Measurements from ENCODE around the gene CDV3. TPM values are rescaled to one million over a fixed set of nuclear protein-coding genes. Genes with fewer than 3 reads are reported as not detected.

The CDV3 gene
- polyA plus RNA-seq, 2 of the 4 experiments (the other 2 are of a cell fraction) = 101 to 120 TPM

DNA sequence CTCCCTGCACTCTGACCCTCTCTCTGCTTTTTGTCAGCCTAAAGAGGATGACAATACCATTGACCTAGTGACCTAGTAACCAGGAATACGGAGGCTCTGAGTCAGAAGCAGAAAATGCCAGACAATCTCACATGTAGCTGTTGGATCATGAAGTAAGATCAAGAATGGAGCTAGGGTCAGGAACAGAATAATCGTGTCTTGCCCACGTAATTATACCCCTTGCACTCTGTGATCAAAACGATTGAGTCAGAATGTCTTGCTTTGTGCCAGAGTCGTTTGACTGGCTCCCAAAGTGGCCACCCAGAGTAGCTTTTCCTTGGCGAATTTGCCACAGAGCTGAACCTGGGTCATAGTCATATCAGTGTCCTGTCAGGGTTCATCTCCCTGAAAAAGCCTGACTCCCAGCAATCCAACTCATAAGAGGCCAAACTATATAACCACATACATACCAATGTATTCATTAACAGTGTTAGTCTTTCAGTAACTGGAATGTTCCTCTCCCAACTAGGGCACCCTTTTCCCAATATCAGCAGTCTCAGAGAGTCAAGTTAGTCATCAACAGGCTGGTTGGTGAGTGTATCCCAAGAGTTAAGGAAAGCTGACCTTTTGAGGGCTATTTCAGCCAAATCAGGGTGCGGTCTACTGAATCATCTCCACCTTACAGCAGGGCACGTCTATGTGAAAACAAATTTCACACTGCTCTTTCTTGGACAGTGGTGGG is 5.0 kb upstream of the CDV3 start (continued):
- TF ChIP-seq MAFK (IDR thresholded peaks at IDR 0.05; ENCODE audit: partially characterized antibody) = peak; percentile 45
- TF ChIP-seq CEBPB (IDR thresholded peaks at IDR 0.05) = peak in 1 of 2 experiments; percentile 28; a peak in 1 of 4 replicates
- TF ChIP-seq, protein P1, sequence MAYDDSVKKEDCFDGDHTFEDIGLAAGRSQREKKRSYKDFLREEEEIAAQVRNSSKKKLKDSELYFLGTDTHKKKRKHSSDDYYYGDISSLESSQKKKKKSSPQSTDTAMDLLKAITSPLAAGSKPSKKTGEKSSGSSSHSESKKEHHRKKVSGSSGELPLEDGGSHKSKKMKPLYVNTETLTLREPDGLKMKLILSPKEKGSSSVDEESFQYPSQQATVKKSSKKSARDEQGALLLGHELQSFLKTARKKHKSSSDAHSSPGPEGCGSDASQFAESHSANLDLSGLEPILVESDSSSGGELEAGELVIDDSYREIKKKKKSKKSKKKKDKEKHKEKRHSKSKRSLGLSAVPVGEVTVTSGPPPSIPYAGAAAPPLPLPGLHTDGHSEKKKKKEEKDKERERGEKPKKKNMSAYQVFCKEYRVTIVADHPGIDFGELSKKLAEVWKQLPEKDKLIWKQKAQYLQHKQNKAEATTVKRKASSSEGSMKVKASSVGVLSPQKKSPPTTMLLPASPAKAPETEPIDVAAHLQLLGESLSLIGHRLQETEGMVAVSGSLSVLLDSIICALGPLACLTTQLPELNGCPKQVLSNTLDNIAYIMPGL (CRISPR knock-in tag; IDR thresholded peaks at IDR 0.05; ENCODE audit: borderline replicate concordance) = no peak
- no peak for TF ChIP-seq MAZ (IDR thresholded peaks at IDR 0.05; ENCODE audit: borderline replicate concordance, low read depth, low read length)
- TF ChIP-seq ZC3H11A (IDR thresholded peaks at IDR 0.05) = no peak
- no peak for TF ChIP-seq ZNF302 (CRISPR knock-in tag; IDR thresholded peaks at IDR 0.05)
- no peak for TF ChIP-seq TFCP2L1 (CRISPR knock-in tag; IDR thresholded peaks at IDR 0.05)
- TF ChIP-seq KDM5A (IDR thresholded peaks at IDR 0.05) = no peak
- no peak for TF ChIP-seq HOXA7 (CRISPR knock-in tag; IDR thresholded peaks at IDR 0.05)
- TF ChIP-seq, protein P2, sequence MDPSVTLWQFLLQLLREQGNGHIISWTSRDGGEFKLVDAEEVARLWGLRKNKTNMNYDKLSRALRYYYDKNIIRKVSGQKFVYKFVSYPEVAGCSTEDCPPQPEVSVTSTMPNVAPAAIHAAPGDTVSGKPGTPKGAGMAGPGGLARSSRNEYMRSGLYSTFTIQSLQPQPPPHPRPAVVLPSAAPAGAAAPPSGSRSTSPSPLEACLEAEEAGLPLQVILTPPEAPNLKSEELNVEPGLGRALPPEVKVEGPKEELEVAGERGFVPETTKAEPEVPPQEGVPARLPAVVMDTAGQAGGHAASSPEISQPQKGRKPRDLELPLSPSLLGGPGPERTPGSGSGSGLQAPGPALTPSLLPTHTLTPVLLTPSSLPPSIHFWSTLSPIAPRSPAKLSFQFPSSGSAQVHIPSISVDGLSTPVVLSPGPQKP (IDR thresholded peaks at IDR 0.05; ENCODE audit: low read depth, low read length) = no peak
- no peak for TF ChIP-seq CHD2 (IDR thresholded peaks at IDR 0.05; ENCODE audit: low read length, partially characterized antibody)
- TF ChIP-seq POLR2A (IDR thresholded peaks at IDR 0.05; ENCODE audit: low read length) = no peak
- TF ChIP-seq, protein P3, sequence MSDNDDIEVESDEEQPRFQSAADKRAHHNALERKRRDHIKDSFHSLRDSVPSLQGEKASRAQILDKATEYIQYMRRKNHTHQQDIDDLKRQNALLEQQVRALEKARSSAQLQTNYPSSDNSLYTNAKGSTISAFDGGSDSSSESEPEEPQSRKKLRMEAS (IDR thresholded peaks at IDR 0.05) = peak; percentile 38; the same call in 1 of the 2 replicates

DNA sequence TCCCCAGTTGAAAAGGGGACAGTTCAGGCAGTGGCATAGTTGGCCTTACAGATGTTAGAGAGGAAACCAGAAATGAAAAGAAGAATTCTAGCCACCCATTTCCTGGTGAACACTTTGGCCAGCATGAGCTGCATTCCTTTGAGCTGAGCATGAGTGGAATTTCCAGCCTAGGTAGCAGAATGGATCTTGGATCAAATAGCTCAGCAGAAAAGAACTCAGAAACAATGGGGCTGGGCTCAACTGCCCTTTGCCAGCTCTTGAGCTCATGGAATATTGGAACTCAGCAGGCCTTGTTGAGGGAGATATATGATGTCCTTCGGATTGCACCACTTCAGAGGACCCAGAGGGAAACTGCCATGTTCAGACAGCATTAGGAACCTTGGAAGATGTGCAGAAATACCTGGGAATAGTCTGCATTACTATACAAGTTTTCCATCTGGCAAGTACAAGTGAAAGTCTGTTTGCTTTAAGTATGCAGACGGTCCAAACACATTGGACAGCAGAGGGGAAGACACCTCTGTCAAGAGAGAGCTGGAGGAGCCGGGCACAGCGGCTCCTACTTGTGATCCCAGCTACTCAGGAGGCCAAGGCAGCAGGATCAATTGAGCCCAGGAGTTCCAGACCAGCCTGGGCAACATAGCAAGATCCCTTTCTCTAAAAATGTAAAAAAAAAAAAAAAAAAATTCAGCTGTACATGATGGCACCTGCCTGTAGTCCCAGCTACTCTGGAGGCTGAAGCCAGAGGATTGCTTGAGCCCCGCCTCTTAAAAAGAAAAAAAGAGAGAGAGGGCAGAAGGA is 3.1 kb upstream of the CDV3 start:
- ATAC-seq = peak in 1 of 2 experiments; percentile 19; a peak in 3 of 6 replicates
- Histone ChIP-seq H3K9me3 (no peaks in the 10 kb centered on the region), H3K4me1 (peaks cover 49% of the 10 kb centered on the region), H3K4me2 (peak overlapping the region; percentile 80), H3K4me3 (no peak overlapping the region), H3K27ac (peak overlapping the region; percentile 83 to 86)
- ChIA-PET POLR2A (interaction anchor here (0.6 to 0.9 kb wide), 2 partner anchors 9 to 34 kb away, joined by 3 to 6 read pairs; no protein-coding TSS in a partner anchor), CTCF (interaction anchor here (0.8 to 3.4 kb wide), 5 partner anchors 9 to 82 kb away, joined by 3 to 17 read pairs (median 5); no protein-coding TSS in a partner anchor)
- 56% methylated on average over 5 of the region's 5 CpGs for WGBS (ENCODE audit: missing lambda C conversion rate)
- FAIRE-seq = no peak
- DNase-seq (ENCODE audit: low read depth in 1 of 2, low spot score in 1 of 2) = peak in 1 of 2 experiments; percentile 71
- TF ChIP-seq TP53 (CRISPR knock-in tag; IDR thresholded peaks at IDR 0.05) (no peak), MAFK (IDR thresholded peaks at IDR 0.05; ENCODE audit: partially characterized antibody) (peak; percentile 51)

DNA sequence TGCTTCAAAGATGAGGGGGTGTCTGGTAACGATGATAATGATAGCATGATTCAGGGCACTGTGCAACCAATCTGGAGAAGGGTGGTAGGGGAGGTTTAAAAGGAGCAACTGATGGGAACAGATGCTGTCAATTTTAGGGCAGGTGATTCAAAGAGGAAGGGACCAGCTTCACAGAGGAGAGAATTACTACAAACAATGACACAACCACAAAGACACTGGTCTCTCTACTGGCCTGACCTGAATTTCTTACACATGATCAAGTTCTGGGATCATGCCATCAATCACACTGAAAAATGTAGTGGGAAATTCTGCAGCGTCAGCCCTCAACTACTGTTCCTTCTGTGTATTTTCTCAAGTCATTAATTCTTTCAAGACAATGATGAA is 2.6 kb upstream of the CDV3 start:
- CTCF ChIA-PET = interaction anchor here (1.0 to 3.4 kb wide), 4 partner anchors 8 to 83 kb away, joined by 3 to 17 read pairs (median 5); no protein-coding TSS in a partner anchor
- WGBS (ENCODE audit: missing lambda C conversion rate) = 88% methylated on average over 2 of the region's 2 CpGs
- ATAC-seq (no peak), FAIRE-seq (no peak), DNase-seq (ENCODE audit: low read depth in 1 of 2, low spot score in 1 of 2) (no peak)
- H3K4me2 ChIP-seq = peak overlapping the region; percentile 80
- no peaks in the 10 kb centered on the region for H3K9me3 ChIP-seq
- POLR2A ChIA-PET = interaction anchor here (0.6 kb wide), 1 partner anchor 8 kb away, joined by 6 read pairs; no protein-coding TSS in a partner anchor
- TF ChIP-seq KDM1A (IDR thresholded peaks at IDR 0.05; ENCODE audit: low read depth) (no peak), RARB (CRISPR knock-in tag; IDR thresholded peaks at IDR 0.05) (no peak), CEBPB (IDR thresholded peaks at IDR 0.05) (no peak), HEYL (CRISPR knock-in tag; IDR thresholded peaks at IDR 0.05) (no peak), MYC (IDR thresholded peaks at IDR 0.05; ENCODE audit: borderline replicate concordance, low read length) (no peak), TFCP2L1 (CRISPR knock-in tag; IDR thresholded peaks at IDR 0.05) (no peak), JUN (IDR thresholded peaks at IDR 0.05) (no peak), CBX8 (IDR thresholded peaks at IDR 0.05) (no peak), HOXB5 (CRISPR knock-in tag; IDR thresholded peaks at IDR 0.05) (no peak), HOXB13 (CRISPR knock-in tag; IDR thresholded peaks at IDR 0.05; ENCODE audit: low read depth) (no peak), ZNF302 (CRISPR knock-in tag; IDR thresholded peaks at IDR 0.05) (no peak)
- TF ChIP-seq, protein P4, sequence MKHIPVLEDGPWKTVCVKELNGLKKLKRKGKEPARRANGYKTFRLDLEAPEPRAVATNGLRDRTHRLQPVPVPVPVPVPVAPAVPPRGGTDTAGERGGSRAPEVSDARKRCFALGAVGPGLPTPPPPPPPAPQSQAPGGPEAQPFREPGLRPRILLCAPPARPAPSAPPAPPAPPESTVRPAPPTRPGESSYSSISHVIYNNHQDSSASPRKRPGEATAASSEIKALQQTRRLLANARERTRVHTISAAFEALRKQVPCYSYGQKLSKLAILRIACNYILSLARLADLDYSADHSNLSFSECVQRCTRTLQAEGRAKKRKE (CRISPR knock-in tag; IDR thresholded peaks at IDR 0.05; ENCODE audit: low read depth) = no peak
- TF ChIP-seq, protein P5, sequence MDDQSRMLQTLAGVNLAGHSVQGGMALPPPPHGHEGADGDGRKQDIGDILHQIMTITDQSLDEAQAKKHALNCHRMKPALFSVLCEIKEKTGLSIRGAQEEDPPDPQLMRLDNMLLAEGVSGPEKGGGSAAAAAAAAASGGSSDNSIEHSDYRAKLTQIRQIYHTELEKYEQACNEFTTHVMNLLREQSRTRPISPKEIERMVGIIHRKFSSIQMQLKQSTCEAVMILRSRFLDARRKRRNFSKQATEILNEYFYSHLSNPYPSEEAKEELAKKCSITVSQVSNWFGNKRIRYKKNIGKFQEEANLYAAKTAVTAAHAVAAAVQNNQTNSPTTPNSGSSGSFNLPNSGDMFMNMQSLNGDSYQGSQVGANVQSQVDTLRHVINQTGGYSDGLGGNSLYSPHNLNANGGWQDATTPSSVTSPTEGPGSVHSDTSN (IDR thresholded peaks at IDR 0.05) = no peak
- no peak overlapping the region for H3K4me3 ChIP-seq
- peak overlapping the region; percentile 83 to 86; a peak in 5 of 6 replicates for H3K27ac ChIP-seq
- H3K4me1 ChIP-seq = peaks cover 54% of the 10 kb centered on the region

Data from A549 (cell line).